NCI-H128 (cell line): ENCODE data around the gene NDEL1.

ENCODE experiments used
- DNase-seq: peaks from one replicate; lab custom pipeline; 2025; ENCODE audit not compliant: unreplicated experiment; lab: John Stamatoyannopoulos, UW

The NDEL1 gene

GRCh38 chr17:8413938-8414337, 21.7 kb upstream of the NDEL1 start:
- DNase-seq, result no peak

- no peak for DNase-seq
These were observed 17.9 kb upstream of the NDEL1 start for GRCh38 chr17:8417806-8418205.

GRCh38 chr17:8418471-8418870, 17.2 kb upstream of the NDEL1 start:
- DNase-seq, result no peak

GRCh38 chr17:8419305-8419704, 16.4 kb upstream of the NDEL1 start:
- DNase-seq, result no peak

- DNase-seq, result no peak
These were observed 15.4 kb upstream of the NDEL1 start for GRCh38 chr17:8420041-8420934.

- no peak for DNase-seq
These were observed 14.1 kb upstream of the NDEL1 start for GRCh38 chr17:8421571-8421970.

- DNase-seq, result no peak
These were observed 9.5 kb upstream of the NDEL1 start for GRCh38 chr17:8426094-8426720.

GRCh38 chr17:8426802-8427201, 8.9 kb upstream of the NDEL1 start:
- DNase-seq, result no peak

GRCh38 chr17:8430966-8431365, 4.7 kb upstream of the NDEL1 start:
- no peak for DNase-seq

GRCh38 chr17:8436169-8436843, 622 bp downstream of the NDEL1 start:
- peak; percentile 2 for DNase-seq

GRCh38 chr17:8436844-8437171, 1.1 kb downstream of the NDEL1 start:
- no peak for DNase-seq

- DNase-seq, result no peak
These were observed 2.8 kb downstream of the NDEL1 start for GRCh38 chr17:8438441-8438840.

- no peak for DNase-seq
These were observed 4.0 kb downstream of the NDEL1 start for GRCh38 chr17:8439681-8440080.

- DNase-seq, result no peak
These were observed 6.0 kb downstream of the NDEL1 start for GRCh38 chr17:8441690-8442089.

GRCh38 chr17:8442310-8442709, 6.6 kb downstream of the NDEL1 start:
- DNase-seq, result no peak

- DNase-seq, result no peak
These were observed 8.1 kb downstream of the NDEL1 start for GRCh38 chr17:8443756-8444155.

- no peak for DNase-seq
These were observed 8.8 kb downstream of the NDEL1 start for GRCh38 chr17:8444494-8444893.

GRCh38 chr17:8445536-8445935, 9.9 kb downstream of the NDEL1 start:
- DNase-seq, result no peak

GRCh38 chr17:8447799-8448198, 12.1 kb downstream of the NDEL1 start:
- DNase-seq, result no peak

GRCh38 chr17:8448310-8448709, 12.6 kb downstream of the NDEL1 start:
- no peak for DNase-seq

- no peak for DNase-seq
These were observed 16.4 kb downstream of the NDEL1 start for GRCh38 chr17:8451933-8452614.

- DNase-seq, result no peak
These were observed 17.6 kb downstream of the NDEL1 start for GRCh38 chr17:8453326-8453725.
